Mesenchymal stem cell (in vitro differentiated cells and primary cell): ENCODE measurements around the gene ZEB2.
A peak's percentile ranks its signal among the peaks of the same experiment; 100 is the strongest.

Experiments used
- DNase-seq: peaks from one replicate; pipeline ENCODE4 v3.0.0-alpha.2; 2013
- H2AFZ ChIP-seq: one replicate; pipeline ENCODE4 v1.6.1; 2013; ENCODE audit warnings: low read depth, mild to moderate bottlenecking, control low read depth, inconsistent platforms, low read length, moderate library complexity
- H2AK5ac ChIP-seq: 2 replicates; pipeline ENCODE4 v1.6.1; 2013; ENCODE audit warnings: low read length, moderate library complexity, mild to moderate bottlenecking, inconsistent platforms; ENCODE audit not compliant: severe bottlenecking
- H2BK120ac ChIP-seq: one replicate; pipeline ENCODE4 v1.6.1; 2013; ENCODE audit warnings: low read depth, mild to moderate bottlenecking, inconsistent platforms, low read length, moderate library complexity
- H2BK12ac ChIP-seq, 2 experiments: one replicate each; pipeline ENCODE4 v1.6.1; 2013; ENCODE audit warnings: inconsistent platforms in 2 of 2, low read length in 2 of 2, mild to moderate bottlenecking in 2 of 2, moderate library complexity in 2 of 2, control low read depth in 1 of 2
- H2BK15ac ChIP-seq: one replicate; pipeline ENCODE4 v1.6.1; 2013; ENCODE audit warnings: mild to moderate bottlenecking, low read depth, inconsistent platforms; ENCODE audit not compliant: poor library complexity, severe bottlenecking
- H2BK5ac ChIP-seq: 2 replicates; pipeline ENCODE4 v1.6.1; 2013; ENCODE audit warnings: low read depth, mild to moderate bottlenecking, low read length, control low read depth, inconsistent platforms; ENCODE audit not compliant: poor library complexity, severe bottlenecking
- H3K14ac ChIP-seq, 2 experiments: one replicate each; pipeline ENCODE4 v1.6.1; 2013; ENCODE audit warnings: inconsistent platforms in 2 of 2, low read length in 2 of 2, control low read depth in 1 of 2, mild to moderate bottlenecking in 1 of 2, moderate library complexity in 1 of 2
- H3K18ac ChIP-seq, 2 experiments: one replicate each; pipeline ENCODE4 v1.6.1; 2013; ENCODE audit warnings: inconsistent platforms in 2 of 2, low read length in 2 of 2, control low read depth in 1 of 2, low read depth in 1 of 2, mild to moderate bottlenecking in 1 of 2
- H3K23ac ChIP-seq, 2 experiments: one replicate each; pipeline ENCODE4 v1.6.1; 2013; ENCODE audit warnings: inconsistent platforms in 2 of 2, low read length in 2 of 2, mild to moderate bottlenecking in 2 of 2, moderate library complexity in 2 of 2, control low read depth in 1 of 2
- H3K27ac ChIP-seq: 2 replicates; pipeline ENCODE4 v1.5.1; 2013; ENCODE audit warnings: mild to moderate bottlenecking, moderate library complexity, low read length, control low read depth, inconsistent platforms; ENCODE audit not compliant: poor library complexity, severe bottlenecking
- H3K27me3 ChIP-seq, 2 experiments: 2 replicates each; pipeline versions ENCODE4 v1.6.1 to v1.7.0; 2013; ENCODE audit warnings: low read length in 2 of 2, mild to moderate bottlenecking in 2 of 2, moderate library complexity in 2 of 2, control low read depth in 1 of 2, inconsistent platforms in 1 of 2; ENCODE audit not compliant: control insufficient read depth in 1 of 2, insufficient read depth in 1 of 2
- H3K36me3 ChIP-seq, 2 experiments: 2 replicates each; pipeline versions ENCODE4 v1.6.1 to v1.7.0; 2013; ENCODE audit warnings: low read length in 2 of 2, control low read depth in 1 of 2, inconsistent platforms in 1 of 2, low read depth in 1 of 2, mild to moderate bottlenecking in 1 of 2; ENCODE audit not compliant: insufficient read depth in 2 of 2, control insufficient read depth in 1 of 2
- H3K4ac ChIP-seq, 2 experiments: one replicate each; pipeline ENCODE4 v1.6.1; 2013; ENCODE audit warnings: inconsistent platforms in 2 of 2, low read length in 2 of 2, mild to moderate bottlenecking in 2 of 2, moderate library complexity in 2 of 2, control low read depth in 1 of 2, low read depth in 1 of 2
- H3K4me1 ChIP-seq: 2 replicates; pipeline ENCODE4 v1.6.1; 2013; ENCODE audit warnings: low read depth, low read length, control low read depth; ENCODE audit not compliant: control insufficient read depth, insufficient read depth
- H3K4me2 ChIP-seq: 2 replicates; pipeline ENCODE4 v1.6.1; 2013; ENCODE audit warnings: low read length, mild to moderate bottlenecking, inconsistent platforms; ENCODE audit not compliant: poor library complexity, severe bottlenecking
- H3K4me3 ChIP-seq, 2 experiments: 2 replicates each; pipeline versions ENCODE4 v1.5.1 to v1.7.0; 2013; ENCODE audit warnings: low read length in 2 of 2, mild to moderate bottlenecking in 2 of 2, control low read depth in 1 of 2, low read depth in 1 of 2; ENCODE audit not compliant: insufficient read depth in 1 of 2
- H3K79me1 ChIP-seq: replicated peaks from 2 replicates; pipeline ENCODE4 v1.6.1; 2013; ENCODE audit warnings: mild to moderate bottlenecking, control low read depth, low read length, inconsistent platforms; ENCODE audit not compliant: poor library complexity, severe bottlenecking
- H3K9ac ChIP-seq: 2 replicates; pipeline ENCODE4 v1.7.0; 2013; ENCODE audit warnings: mild to moderate bottlenecking, low read length, moderate library complexity
- H3K9me3 ChIP-seq: 2 replicates; pipeline ENCODE4 v1.7.0; 2013; ENCODE audit warnings: mild to moderate bottlenecking, low read length; ENCODE audit not compliant: control insufficient read depth
- H4K8ac ChIP-seq: one replicate; pipeline ENCODE4 v1.6.1; 2013; ENCODE audit warnings: inconsistent platforms, mild to moderate bottlenecking, low read length, moderate library complexity
- H4K91ac ChIP-seq: one replicate; pipeline ENCODE4 v1.6.1; 2013; ENCODE audit warnings: mild to moderate bottlenecking, low read length, inconsistent platforms
- WGBS: methylation state at CpG from one replicate; pipeline ENCODE4 v1.1.7; 2013; ENCODE audit warnings: mixed read lengths; 5-methylcytosine and 5-hydroxymethylcytosine counted together

Gene ZEB2

DNA sequence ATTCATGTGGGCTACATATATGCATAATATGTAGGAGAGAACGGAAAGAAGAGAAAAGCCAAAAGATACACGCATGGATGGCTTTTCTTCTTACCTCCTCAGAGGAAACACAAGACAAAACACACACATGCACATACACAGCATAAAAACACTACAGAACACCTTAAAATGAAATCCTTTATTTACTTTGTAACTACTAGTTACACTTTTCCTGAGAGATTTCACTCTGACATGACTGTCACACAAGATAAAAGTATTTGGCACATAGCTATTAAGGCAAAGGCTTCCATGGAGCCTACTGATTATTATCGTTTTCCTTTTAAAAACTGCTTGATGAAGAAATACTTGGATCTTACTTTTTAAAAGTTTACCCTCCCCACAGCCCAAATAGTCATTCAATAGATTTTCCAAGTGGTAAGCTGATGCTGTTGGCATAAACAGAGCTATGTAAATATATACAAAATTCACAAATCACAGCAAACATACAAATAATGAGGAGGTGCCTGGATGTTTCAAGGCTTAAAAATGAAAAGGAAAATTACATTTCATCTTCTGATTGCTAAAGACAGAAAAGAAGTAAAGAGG, 8.6 kb downstream of the ZEB2 start:
- Histone ChIP-seq H3K4ac (no peak overlapping the region), H3K36me3 (peaks cover 0 to 8% of the 10 kb centered on the region in 2 experiments), H3K9me3 (no peaks in the 10 kb centered on the region), H3K4me1 (peaks cover 20% of the 10 kb centered on the region), H2BK12ac (no peak overlapping the region), H3K14ac (no peak overlapping the region), H3K9ac (peak overlapping the region; percentile 98), H2BK15ac (no peak overlapping the region), H2BK5ac (peak overlapping the region; percentile 60), H3K27me3 (no peaks in the 10 kb centered on the region), H4K8ac (no peak overlapping the region), H3K27ac (peak overlapping the region; percentile 89), H3K79me1 (no peaks in the 10 kb centered on the region), H3K4me2 (peak overlapping the region; percentile 61), H2BK120ac (no peak overlapping the region), H4K91ac (no peak overlapping the region), H2AK5ac (peak overlapping the region; percentile 76), H3K23ac (no peak overlapping the region), H2AFZ (no peak overlapping the region), H3K18ac (no peak overlapping the region), H3K4me3 (peak overlapping the region in 1 of 2 experiments; percentile 87)
- DNase-seq, result no peak
- WGBS, result 54% methylated on average over 2 of the region's 3 CpGs

DNA sequence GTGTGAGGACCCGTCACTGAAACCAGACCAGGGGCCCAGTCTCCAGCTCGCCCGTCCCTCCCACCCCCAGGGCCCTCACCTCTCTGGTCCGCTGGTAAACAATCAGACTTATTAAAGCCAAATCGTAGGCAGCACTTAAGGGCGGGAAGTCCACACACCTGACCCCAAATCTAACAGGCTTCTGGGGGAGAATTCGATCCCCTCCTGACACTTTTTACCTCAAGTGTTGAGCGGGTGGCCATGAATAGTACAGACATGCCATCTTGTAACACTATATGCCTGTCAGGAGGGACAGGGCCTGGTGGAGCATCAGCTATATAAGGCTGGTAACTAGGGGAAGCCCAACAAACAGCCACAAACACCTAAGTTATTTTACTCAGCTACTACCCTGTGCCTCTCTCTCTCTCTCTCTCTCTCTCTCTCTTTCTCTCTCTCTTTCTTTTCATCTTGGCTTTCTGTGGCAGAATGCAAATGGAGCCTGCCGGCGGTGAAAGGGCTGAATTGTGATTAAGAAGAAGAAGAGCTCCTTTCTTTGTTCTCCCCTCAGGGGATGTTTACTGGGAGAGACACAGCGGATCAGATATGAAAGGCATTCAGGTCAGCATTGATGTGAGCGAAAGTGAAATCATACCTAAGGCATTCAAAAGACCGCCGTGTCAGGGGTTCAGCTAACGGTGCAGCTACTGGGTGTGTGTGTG, 9.5 kb downstream of the ZEB2 start:
- no peaks in the 10 kb centered on the region for H3K9me3 ChIP-seq
- 18% methylated on average over 11 of the region's 15 CpGs for WGBS

DNA sequence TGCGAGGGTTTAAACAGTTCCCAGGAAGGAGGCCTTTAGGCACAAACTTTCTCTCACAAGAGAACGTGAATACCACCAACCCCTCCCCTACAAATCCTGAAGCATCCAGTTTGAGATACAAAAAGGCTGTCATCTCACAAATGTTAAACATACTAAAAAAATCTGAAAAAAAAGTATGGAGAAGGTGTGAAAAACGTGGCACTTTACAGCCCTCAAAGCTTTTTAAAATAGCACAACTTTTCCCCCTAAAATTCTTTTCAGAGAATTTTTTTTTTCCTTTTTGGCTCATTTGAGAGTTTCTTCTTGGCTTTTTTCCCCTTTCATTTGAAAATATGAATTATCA, 10.1 kb downstream of the ZEB2 start:
- Histone ChIP-seq H3K27ac (peak overlapping the region; percentile 89), H2BK5ac (no peak overlapping the region), H3K23ac (no peak overlapping the region), H2AFZ (no peak overlapping the region), H3K4me3 (peak overlapping the region in 1 of 2 experiments; percentile 87), H4K91ac (no peak overlapping the region), H2BK12ac (no peak overlapping the region), H3K18ac (peak overlapping the region in 1 of 2 experiments; percentile 53), H2BK15ac (no peak overlapping the region), H3K79me1 (peaks cover 1% of the 10 kb centered on the region), H3K27me3 (no peaks in the 10 kb centered on the region), H3K4ac (no peak overlapping the region), H4K8ac (no peak overlapping the region), H3K36me3 (peaks cover 0 to 10% of the 10 kb centered on the region in 2 experiments), H2BK120ac (no peak overlapping the region), H3K4me2 (no peak overlapping the region), H3K14ac (no peak overlapping the region), H2AK5ac (peak overlapping the region; percentile 39), H3K4me1 (peaks cover 22% of the 10 kb centered on the region), H3K9me3 (no peaks in the 10 kb centered on the region), H3K9ac (peak overlapping the region; percentile 98)
- 23% methylated on average over 2 of the region's 3 CpGs for WGBS
- no peak for DNase-seq

More for the DNA sequence above, 9.5 kb downstream of the ZEB2 start:
- no peak overlapping the region for H2AFZ ChIP-seq
- H2BK15ac ChIP-seq, result no peak overlapping the region
- H2BK12ac ChIP-seq, result peak overlapping the region in 1 of 2 experiments; percentile 74
- peak overlapping the region; percentile 98 for H3K9ac ChIP-seq
- peak; percentile 83 for DNase-seq
- peak overlapping the region; percentile 24 for H2AK5ac ChIP-seq
- peak overlapping the region in 1 of 2 experiments; percentile 56 for H3K23ac ChIP-seq
- peaks cover 22% of the 10 kb centered on the region for H3K4me1 ChIP-seq
- H3K27ac ChIP-seq, result peak overlapping the region; percentile 89
- H2BK5ac ChIP-seq, result peak overlapping the region; percentile 24
- H2BK120ac ChIP-seq, result no peak overlapping the region
- peak overlapping the region; percentile 4 for H4K8ac ChIP-seq
- H3K18ac ChIP-seq, result peak overlapping the region; percentile 8 to 70
- peaks cover 0 to 10% of the 10 kb centered on the region in 2 experiments for H3K36me3 ChIP-seq
- H3K79me1 ChIP-seq, result peaks cover 1% of the 10 kb centered on the region
- H3K4ac ChIP-seq, result peak overlapping the region in 1 of 2 experiments; percentile 19
- no peak overlapping the region for H4K91ac ChIP-seq
- H3K14ac ChIP-seq, result no peak overlapping the region
- peak overlapping the region in 1 of 2 experiments; percentile 87 for H3K4me3 ChIP-seq
- peak overlapping the region; percentile 61 for H3K4me2 ChIP-seq
- H3K27me3 ChIP-seq, result no peaks in the 10 kb centered on the region
